PC-9 (cell line): ENCODE results near the gene WFIKKN2.

Experiments
- CTCF ChIP-seq: fragments of 200-600 bp; sonication (generic); conservative IDR thresholded peaks from 2 replicates; pipeline ENCODE4 v1.6.1; 2017; ENCODE audit warnings: mixed run types, antibody characterized with exemption, mild to moderate bottlenecking, moderate library complexity
- EZH2 ChIP-seq: fragments of 200-600 bp; sonication (generic); IDR thresholded peaks from 2 replicates; pipeline ENCODE4 v1.8.0; 2017; ENCODE audit warnings: antibody characterized with exemption, low read depth

- TF ChIP-seq CTCF, result no peak
- no peak for TF ChIP-seq EZH2
Measured at GRCh38 chr17:50868140-50868438, 32.7 kb downstream of the WFIKKN2 start.
